A549 (cell line): ENCODE data around the gene MTTP. TPM values are rescaled to one million over a fixed set of nuclear protein-coding genes. Genes with fewer than 3 reads are reported as not detected.
"Not testable (repeated sequence)": the region's sequence is repeated elsewhere in the genome, so short reads cannot be mapped to it uniquely, and the experiment has no call there.

ENCODE experiments used
- ATAC-seq, 2 experiments: fragments of 200-7000 bp in 1 of 2; fragments of >200 bp in 1 of 2; cut with Nextera tagmentation in 1 of 2; cut with Tn5 transposase in 1 of 2; 3 replicates each; pipeline versions ENCODE4 v1.8.0 to v1.9.1; 2018 to 2020; ENCODE audit warnings: mild to moderate bottlenecking in 1 of 2, moderate library complexity in 1 of 2
- CTCF ChIA-PET: fragments of 300-600 bp; sonication (Branson Sonifier 250); formaldehyde crosslinking; extraction: SDS; loops from one replicate; lab custom pipeline; 2021; ENCODE audit warnings: antibody characterized with exemption, inconsistent platforms; lab: Yijun Ruan, JAX
- POLR2A ChIA-PET: fragments of 350-600 bp; formaldehyde crosslinking; extraction: SDS; loops from one replicate; lab custom pipeline; 2021; ENCODE audit warnings: antibody characterized with exemption, inconsistent platforms; lab: Yijun Ruan, JAX
- DNase-seq, 2 experiments: peaks; one replicate each; pipeline versions ENCODE4 v3.0.0 to v3.0.0-alpha.2; 2011 to 2016; ENCODE audit warnings: low read depth in 1 of 2, low spot score in 1 of 2
- FAIRE-seq: peaks from 2 replicates; lab custom pipeline; 2011; peaks lifted over from hg19 to GRCh38; lab: Jason Lieb, UNC
- H3K27ac ChIP-seq, 2 experiments: fragments of >200 bp; sonication (Bioruptor Twin); formaldehyde crosslinking; 3 replicates each; pipeline ENCODE4 v1.5.1; 2016 to 2017
- H3K4me1 ChIP-seq: fragments of >200 bp; sonication (Bioruptor Twin); formaldehyde crosslinking; 3 replicates; pipeline ENCODE4 v1.6.1; 2016
- H3K4me2 ChIP-seq: fragments of >200 bp; sonication (Bioruptor Twin); formaldehyde crosslinking; 3 replicates; pipeline ENCODE4 v1.6.1; 2016
- H3K4me3 ChIP-seq: fragments of >200 bp; sonication (Bioruptor Twin); formaldehyde crosslinking; 3 replicates; pipeline ENCODE4 v1.5.1; 2016
- H3K9me3 ChIP-seq: fragments of >200 bp; sonication (Bioruptor Twin); formaldehyde crosslinking; 3 replicates; pipeline ENCODE4 v1.6.1; 2016
- ATOH8 ChIP-seq: fragments of 250-450 bp; sonication (Bioruptor Pico); IDR thresholded peaks from 2 replicates; pipeline ENCODE4 v1.5.0; 2020; ENCODE audit warnings: low read depth, mild to moderate bottlenecking, moderate library complexity
- BCL3 ChIP-seq: fragments of >200 bp; sonication (Bioruptor Twin); formaldehyde crosslinking; IDR thresholded peaks from 3 replicates; pipeline ENCODE4 v1.6.1; 2016
- CTCF ChIP-seq: fragments of >200 bp; sonication (Bioruptor Twin); formaldehyde crosslinking; IDR thresholded peaks from 3 replicates; pipeline ENCODE4 v1.5.1; 2016
- E2F6 ChIP-seq: IDR thresholded peaks from 2 replicates; pipeline ENCODE4 v1.6.1; 2012; ENCODE audit warnings: low read depth, borderline replicate concordance
- EP300 ChIP-seq, 2 experiments: fragments of >200 bp; sonication (Bioruptor Twin); formaldehyde crosslinking; IDR thresholded peaks; 2 replicates in 1 of 2; 3 replicates in 1 of 2; pipeline ENCODE4 v1.6.1; 2016 to 2017
- ESRRA ChIP-seq: fragments of 150-350 bp; IDR thresholded peaks from 2 replicates; pipeline ENCODE4 v1.6.1; 2014; ENCODE audit warnings: mild to moderate bottlenecking, low read length, borderline replicate concordance
- FOSB ChIP-seq: fragments of 250-450 bp; sonication (Bioruptor Pico); IDR thresholded peaks from 2 replicates; pipeline ENCODE4 v1.5.0; 2020; ENCODE audit warnings: mild to moderate bottlenecking, moderate library complexity
- HDAC2 ChIP-seq: fragments of 200-600 bp; sonication (generic); IDR thresholded peaks from 2 replicates; pipeline ENCODE4 v1.6.1; 2016
- HES2 ChIP-seq: fragments of >200 bp; sonication (Bioruptor Twin); formaldehyde crosslinking; IDR thresholded peaks from 2 replicates; pipeline ENCODE4 v1.6.1; 2016
- HMGXB4 ChIP-seq: fragments of 250-450 bp; sonication (Bioruptor Pico); IDR thresholded peaks from 2 replicates; pipeline ENCODE4 v1.5.0; 2021; ENCODE audit warnings: mild to moderate bottlenecking, moderate library complexity, borderline replicate concordance
- HOXA7 ChIP-seq: fragments of 250-450 bp; sonication (Bioruptor Pico); IDR thresholded peaks from 2 replicates; pipeline ENCODE4 v1.5.0; 2020; ENCODE audit warnings: mild to moderate bottlenecking, moderate library complexity
- KDM1A ChIP-seq: fragments of 200-600 bp; sonication (generic); IDR thresholded peaks from 2 replicates; pipeline ENCODE4 v1.6.1; 2016; ENCODE audit warnings: low read depth, mild to moderate bottlenecking
- KDM5A ChIP-seq: fragments of 200-600 bp; sonication (generic); IDR thresholded peaks from 2 replicates; pipeline ENCODE4 v1.6.1; 2016; ENCODE audit warnings: antibody characterized with exemption, mild to moderate bottlenecking
- MAX ChIP-seq: IDR thresholded peaks from 2 replicates; pipeline ENCODE4 v1.6.1; 2012
- RAD21 ChIP-seq, 2 experiments: fragments of >200 bp in 1 of 2; sonication (Bioruptor Twin) in 1 of 2; formaldehyde crosslinking in 1 of 2; IDR thresholded peaks in 1 of 2; conservative IDR thresholded peaks in 1 of 2; 2 replicates in 1 of 2; 3 replicates in 1 of 2; pipeline ENCODE4 v1.6.1; 2012 to 2018; ENCODE audit warnings: inconsistent platforms in 1 of 2
- RARB ChIP-seq: fragments of 250-450 bp; sonication (Bioruptor Pico); IDR thresholded peaks from 2 replicates; pipeline ENCODE4 v1.8.0; 2021; ENCODE audit warnings: mild to moderate bottlenecking, moderate library complexity
- RNF2 ChIP-seq: fragments of 200-600 bp; sonication (generic); IDR thresholded peaks from 2 replicates; pipeline ENCODE4 v1.6.1; 2016; ENCODE audit warnings: low read depth, mild to moderate bottlenecking, antibody characterized with exemption, moderate library complexity, borderline replicate concordance
- SMC3 ChIP-seq: fragments of >200 bp; sonication (Bioruptor Twin); formaldehyde crosslinking; IDR thresholded peaks from 3 replicates; pipeline ENCODE4 v1.6.1; 2018; ENCODE audit warnings: inconsistent platforms
- TFCP2L1 ChIP-seq: fragments of 250-450 bp; sonication (Bioruptor Pico); IDR thresholded peaks from 2 replicates; pipeline ENCODE4 v1.5.0; 2021; ENCODE audit warnings: mild to moderate bottlenecking
- TP53 ChIP-seq: fragments of 250-450 bp; sonication (Bioruptor Pico); IDR thresholded peaks from 2 replicates; pipeline ENCODE4 v1.5.0; 2021; ENCODE audit warnings: mild to moderate bottlenecking, moderate library complexity
- ZFP36 ChIP-seq: fragments of 450-650 bp; IDR thresholded peaks from 2 replicates; pipeline ENCODE4 v1.6.1; 2014; ENCODE audit warnings: borderline replicate concordance; ENCODE audit not compliant: partially characterized antibody
- ZSCAN20 ChIP-seq: fragments of 250-450 bp; sonication (Bioruptor Pico); IDR thresholded peaks from 2 replicates; pipeline ENCODE4 v1.8.0; 2022; ENCODE audit warnings: mild to moderate bottlenecking, moderate library complexity
- WGBS: methylation state at CpG from one replicate; pipeline ENCODE4 v1.1.6; 2017; ENCODE audit errors: missing lambda C conversion rate; 5-methylcytosine and 5-hydroxymethylcytosine counted together
- polyA plus RNA-seq, 4 experiments: library from polyadenylated mRNA; depleted of rRNA in 3 of 4; stranded (reverse); fragments of >200 nt; fragmentation: RNase III in 1 of 4; extraction: RNeasy Plus Mini Kit Qiagen cat#74134 plus additional on column Dnase treatment in 1 of 4; gene quantifications; 2 replicates in 3 of 4; 3 replicates in 1 of 4; pipeline ENCODE4 v1.2.3, GENCODE V29; 2011 to 2017

The MTTP gene
- polyA plus RNA-seq, 2 of the 4 experiments (the other 2 are of a cell fraction), result 0.03 TPM; not detected in 1

- TF ChIP-seq E2F6 (no peak), HOXA7 (CRISPR knock-in tag) (no peak), EP300 (IDR thresholded peaks at IDR 0.05) (no peak), RNF2 (no peak), RARB (CRISPR knock-in tag) (no peak), TFCP2L1 (CRISPR knock-in tag) (no peak)
Observed at GRCh38 chr4:99529956-99530355, 44.7 kb upstream of the MTTP start (continued).

- FAIRE-seq, H3K4me3 ChIP-seq, H3K9me3 ChIP-seq, DNase-seq, H3K4me1 ChIP-seq, ATAC-seq, H3K27ac ChIP-seq, POLR2A ChIA-PET, CTCF ChIA-PET, H3K4me2 ChIP-seq: not testable (repeated sequence)
- WGBS, result 73% methylated on average over 3 of the region's 3 CpGs
Observed at GRCh38 chr4:99534699-99535098, 39.9 kb upstream of the MTTP start.

GRCh38 chr4:99536271-99536670 is 38.4 kb upstream of the MTTP start:
- POLR2A ChIA-PET, result no interaction called here

GRCh38 chr4:99536848-99537247 is 37.8 kb upstream of the MTTP start:
- POLR2A ChIA-PET, result no interaction called here
- Histone ChIP-seq H3K4me1 (peaks cover 18% of the 10 kb centered on the region), H3K9me3 (no peaks in the 10 kb centered on the region), H3K27ac (no peak overlapping the region), H3K4me3 (no peak overlapping the region), H3K4me2 (no peak overlapping the region)
- FAIRE-seq (no peak), ATAC-seq (no peak), DNase-seq (no peak)
- 40% methylated on average over 2 of the region's 2 CpGs for WGBS
- CTCF ChIA-PET, result no interaction called here
- TF ChIP-seq ESRRA (no peak), HMGXB4 (CRISPR knock-in tag) (no peak), KDM1A (no peak), TP53 (CRISPR knock-in tag) (no peak), ZSCAN20 (CRISPR knock-in tag) (no peak), ZFP36 (no peak), SMC3 (no peak), RAD21 (conservative IDR thresholded peaks at IDR 0.05 in 1 of 2, IDR thresholded peaks at IDR 0.05 in 1 of 2) (no peak), HES2 (no peak), FOSB (CRISPR knock-in tag) (no peak), HDAC2 (no peak), BCL3 (no peak), ATOH8 (CRISPR knock-in tag) (no peak), MAX (no peak), KDM5A (no peak)

More at GRCh38 chr4:99536271-99536670, 38.4 kb upstream of the MTTP start:
- ATAC-seq (no peak), FAIRE-seq (no peak)
- Histone ChIP-seq H3K9me3 (no peaks in the 10 kb centered on the region), H3K4me1 (peaks cover 18% of the 10 kb centered on the region), H3K4me3 (no peak overlapping the region), H3K4me2 (no peak overlapping the region), H3K27ac (no peak overlapping the region)
- CTCF ChIA-PET, result no interaction called here
- TF ChIP-seq FOSB (CRISPR knock-in tag) (no peak), CTCF (no peak)
- TF ChIP-seq, all 56 proteins: peak for 0
- 20% methylated on average over 1 of the region's 2 CpGs for WGBS
- DNase-seq, result no peak
